HepG2 (cell line): Measurements from ENCODE around the gene LUZP2. TPM values are rescaled to one million over a fixed set of nuclear protein-coding genes. Genes with fewer than 3 reads are reported as not detected.

Source experiments
- ATAC-seq: fragments of 200-7000 bp; cut with Tn5 transposase; 3 replicates; pipeline ENCODE4 v1.9.1; 2020; ENCODE audit warnings: mild to moderate bottlenecking, moderate library complexity
- BruUV-seq: library from RNA; stranded (reverse); fragments of 400-500 nt; replicated peaks from 2 replicates; lab custom pipeline; 2021; lab: Mats Ljungman, UMichigan
- CTCF ChIA-PET: fragments of 300-600 bp; formaldehyde crosslinking; extraction: SDS; loops from one replicate; lab custom pipeline; 2021; ENCODE audit warnings: low total read pairs, inconsistent platforms, low intra/inter-chr PET ratio; lab: Yijun Ruan, JAX
- POLR2A ChIA-PET: fragments of 350-600 bp; sonication (Branson Sonifier 250); formaldehyde crosslinking; loops from one replicate; lab custom pipeline; 2020; ENCODE audit warnings: antibody characterized with exemption, inconsistent platforms; lab: Yijun Ruan, JAX
- DNase-seq: peaks from one replicate; pipeline ENCODE4 v3.0.0-alpha.2; 2015; ENCODE audit warnings: low spot score
- FAIRE-seq: peaks from 3 replicates; lab custom pipeline; 2011; peaks lifted over from hg19 to GRCh38; lab: Jason Lieb, UNC
- H2AFZ ChIP-seq: one replicate; pipeline ENCODE4 v1.6.1; 2011; ENCODE audit warnings: low read length, inconsistent platforms
- H3K27ac ChIP-seq: fragments of 300-600 bp; 3 replicates; pipeline ENCODE4 v1.8.0; 2011; ENCODE audit warnings: mixed run types, mild to moderate bottlenecking, mixed read lengths, low read length, inconsistent platforms; ENCODE audit not compliant: insufficient read depth; ENCODE audit errors: extremely low read length
- H3K27me3 ChIP-seq, 2 experiments: fragments of 200-600 bp in 1 of 2; 2 replicates in 1 of 2; 3 replicates in 1 of 2; pipeline versions ENCODE4 v1.6.0 to v1.8.0; 2011; ENCODE audit warnings: low read length in 2 of 2, mild to moderate bottlenecking in 2 of 2, moderate library complexity in 2 of 2, inconsistent platforms in 1 of 2; ENCODE audit not compliant: insufficient read depth in 2 of 2, control insufficient read depth in 1 of 2
- H3K36me3 ChIP-seq, 2 experiments: fragments of 200-600 bp in 1 of 2; replicated peaks in 1 of 2; 2 replicates in 1 of 2; 3 replicates in 1 of 2; pipeline versions ENCODE4 v1.5.1 to v1.8.0; 2011; ENCODE audit warnings: low read length in 2 of 2, inconsistent platforms in 1 of 2; ENCODE audit not compliant: insufficient read depth in 2 of 2, control insufficient read depth in 1 of 2
- H3K4me1 ChIP-seq: 2 replicates; pipeline ENCODE4 v1.5.1; 2012; ENCODE audit warnings: low read length, inconsistent platforms; ENCODE audit not compliant: insufficient read depth
- H3K4me2 ChIP-seq: 2 replicates; pipeline ENCODE4 v1.6.0; 2011; ENCODE audit warnings: low read depth, low read length, inconsistent platforms
- H3K4me3 ChIP-seq, 3 experiments: fragments of 200-600 bp in 1 of 3; sonication (generic), shearing (Covaris generic) in 1 of 3; replicated peaks in 1 of 3; 2 replicates each; pipeline ENCODE4 v1.5.1; 2011 to 2016; ENCODE audit warnings: low read length in 3 of 3, inconsistent platforms in 2 of 3, low read depth in 2 of 3, mild to moderate bottlenecking in 2 of 3, control low read depth in 1 of 3, mixed read lengths in 1 of 3; ENCODE audit not compliant: insufficient read depth in 1 of 3
- H3K79me2 ChIP-seq: one replicate; pipeline ENCODE4 v1.6.1; 2011; ENCODE audit warnings: low read length, inconsistent platforms; ENCODE audit not compliant: insufficient read depth
- H3K9ac ChIP-seq: 2 replicates; pipeline ENCODE4 v1.6.0; 2011; ENCODE audit warnings: mild to moderate bottlenecking, low read depth, low read length, inconsistent platforms; ENCODE audit not compliant: insufficient read depth
- H3K9me3 ChIP-seq: 2 replicates; pipeline ENCODE4 v1.5.1; 2012; ENCODE audit warnings: mild to moderate bottlenecking, low read length
- H4K20me1 ChIP-seq: 2 replicates; pipeline ENCODE4 v1.6.0; 2011; ENCODE audit warnings: inconsistent platforms, mild to moderate bottlenecking, low read length, moderate library complexity; ENCODE audit not compliant: insufficient read depth
- FOXC1 ChIP-seq: sonication (generic); formaldehyde crosslinking; IDR thresholded peaks from 2 replicates; pipeline ENCODE4 v1.8.0; 2022; ENCODE audit warnings: mild to moderate bottlenecking, missing genetic modification reagents, borderline replicate concordance
- GTF3A ChIP-seq: sonication (generic); formaldehyde crosslinking; conservative IDR thresholded peaks from 2 replicates; pipeline ENCODE4 v1.4.0; 2020; ENCODE audit warnings: mild to moderate bottlenecking, missing genetic modification reagents
- ISL2 ChIP-seq: sonication (generic); formaldehyde crosslinking; IDR thresholded peaks from 2 replicates; pipeline ENCODE4 v1.5.0; 2020; ENCODE audit warnings: missing genetic modification reagents
- PHF5A ChIP-seq: IDR thresholded peaks from one replicate; pipeline ENCODE4 v1.6.1; 2018; ENCODE audit warnings: low read depth, missing genetic modification reagents; ENCODE audit not compliant: unreplicated experiment
- ZFP1 ChIP-seq: IDR thresholded peaks from 2 replicates; pipeline ENCODE4 v1.6.1; 2016
- ZNF337 ChIP-seq: sonication (generic); formaldehyde crosslinking; IDR thresholded peaks from 2 replicates; pipeline ENCODE4 v1.5.1; 2020; ENCODE audit warnings: missing genetic modification reagents, low read depth, mild to moderate bottlenecking, borderline replicate concordance
- WGBS: methylation state at CpG from one replicate; pipeline ENCODE4 v1.1.6; 2017; ENCODE audit warnings: low lambda C conversion rate; 5-methylcytosine and 5-hydroxymethylcytosine counted together
- in situ Hi-C: cut with HindIII; loops from 2 replicates; pipeline ENCODE4 v1.10.0; 2017; ENCODE audit warnings: low pct_unique_long_range_greater_than_20kb; ENCODE audit not compliant: extremely low pct_ligation_motif_present
- intact Hi-C: fragments of 100-400 bp; cut with micrococcal nuclease; formaldehyde crosslinking; loops from one replicate; pipeline ENCODE4 v1.10.0; 2022; ENCODE audit not compliant: unreplicated experiment
- polyA plus RNA-seq, 8 experiments: library from polyadenylated mRNA; depleted of rRNA in 3 of 8; stranded (reverse) in 7 of 8; unstranded in 1 of 8; fragments of >200 nt; fragmentation: Illumina TruSeq in 4 of 8; extraction: Trizol in 4 of 8; gene quantifications; 2 replicates each; pipeline versions ENCODE4 v1.2.1 to v1.2.3, GENCODE V29; 2011 to 2016; ENCODE audit warnings: low read depth in 4 of 8, missing spikeins in 1 of 8, mixed read lengths in 1 of 8; ENCODE audit not compliant: insufficient read depth in 1 of 8
- total RNA-seq, 5 experiments: library from RNA; depleted of rRNA; stranded (reverse); fragments of >200 nt; fragmentation: Illumina TruSeq; extraction: Trizol; gene quantifications; 2 replicates each; pipeline ENCODE4 v1.2.3, GENCODE V29; 2016; ENCODE audit warnings: low read depth in 1 of 5
- TF ChIP-seq, protein P1 (sequence below): sonication (generic); formaldehyde crosslinking; IDR thresholded peaks from 2 replicates; pipeline ENCODE4 v1.8.1; 2023; ENCODE audit warnings: missing genetic modification reagents, mild to moderate bottlenecking, borderline replicate concordance
- TF ChIP-seq, protein P2 (sequence below): sonication (generic); formaldehyde crosslinking; IDR thresholded peaks from 2 replicates; pipeline ENCODE4 v1.4.0; 2020; ENCODE audit warnings: missing genetic modification reagents
- TF ChIP-seq, protein P3 (sequence below): sonication (generic); formaldehyde crosslinking; IDR thresholded peaks from 2 replicates; pipeline ENCODE4 v1.4.0; 2020; ENCODE audit warnings: missing genetic modification reagents, borderline replicate concordance

Gene LUZP2
- total and polyA plus RNA-seq, 2 of the 13 experiments (the other 11 are each of a cell fraction or from before 2014, with no cell fraction given) = not detected

DNA sequence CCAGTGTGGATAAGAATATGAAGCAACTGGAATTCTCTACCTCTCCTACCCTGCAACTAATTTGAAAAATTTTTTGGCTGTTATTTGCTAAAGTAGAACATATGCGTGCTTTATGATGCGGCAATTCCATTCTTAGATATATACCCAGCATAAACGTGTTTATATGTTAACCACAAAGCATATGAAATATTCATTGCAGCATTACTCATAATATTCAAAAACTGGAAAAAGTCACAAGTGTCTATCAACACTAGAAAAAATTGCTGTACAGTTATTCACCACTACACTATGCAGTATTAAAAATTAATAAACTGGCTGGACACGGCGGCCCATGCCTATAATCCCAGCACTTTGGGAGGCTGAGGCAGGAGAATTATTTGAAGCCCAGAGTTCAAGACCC is 226.4 kb downstream of the LUZP2 start:
- ATAC-seq (no peak), FAIRE-seq (no peak), DNase-seq (no peak)
- 57% methylated on average over 5 of the region's 5 CpGs for WGBS
- Histone ChIP-seq H3K79me2 (no peaks in the 10 kb centered on the region), H3K4me3 (no peak overlapping the region), H3K27ac (no peak overlapping the region), H3K36me3 (no peaks in the 10 kb centered on the region), H4K20me1 (no peaks in the 10 kb centered on the region), H3K9ac (no peak overlapping the region), H3K27me3 (no peaks in the 10 kb centered on the region), H3K9me3 (no peaks in the 10 kb centered on the region), H3K4me1 (no peaks in the 10 kb centered on the region), H2AFZ (no peak overlapping the region), H3K4me2 (no peak overlapping the region)
- TF ChIP-seq GTF3A (no peak), PHF5A (CRISPR knock-in tag) (no peak), FOXC1 (no peak), ZFP1 (CRISPR knock-in tag) (no peak), ISL2 (no peak), ZNF337 (CRISPR knock-in tag) (no peak)
- TF ChIP-seq, protein P1, sequence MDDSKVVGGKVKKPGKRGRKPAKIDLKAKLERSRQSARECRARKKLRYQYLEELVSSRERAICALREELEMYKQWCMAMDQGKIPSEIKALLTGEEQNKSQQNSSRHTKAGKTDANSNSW = no peak
- TF ChIP-seq, protein P2, sequence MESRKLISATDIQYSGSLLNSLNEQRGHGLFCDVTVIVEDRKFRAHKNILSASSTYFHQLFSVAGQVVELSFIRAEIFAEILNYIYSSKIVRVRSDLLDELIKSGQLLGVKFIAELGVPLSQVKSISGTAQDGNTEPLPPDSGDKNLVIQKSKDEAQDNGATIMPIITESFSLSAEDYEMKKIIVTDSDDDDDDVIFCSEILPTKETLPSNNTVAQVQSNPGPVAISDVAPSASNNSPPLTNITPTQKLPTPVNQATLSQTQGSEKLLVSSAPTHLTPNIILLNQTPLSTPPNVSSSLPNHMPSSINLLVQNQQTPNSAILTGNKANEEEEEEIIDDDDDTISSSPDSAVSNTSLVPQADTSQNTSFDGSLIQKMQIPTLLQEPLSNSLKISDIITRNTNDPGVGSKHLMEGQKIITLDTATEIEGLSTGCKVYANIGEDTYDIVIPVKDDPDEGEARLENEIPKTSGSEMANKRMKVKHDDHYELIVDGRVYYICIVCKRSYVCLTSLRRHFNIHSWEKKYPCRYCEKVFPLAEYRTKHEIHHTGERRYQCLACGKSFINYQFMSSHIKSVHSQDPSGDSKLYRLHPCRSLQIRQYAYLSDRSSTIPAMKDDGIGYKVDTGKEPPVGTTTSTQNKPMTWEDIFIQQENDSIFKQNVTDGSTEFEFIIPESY = no peak
- TF ChIP-seq, protein P3, sequence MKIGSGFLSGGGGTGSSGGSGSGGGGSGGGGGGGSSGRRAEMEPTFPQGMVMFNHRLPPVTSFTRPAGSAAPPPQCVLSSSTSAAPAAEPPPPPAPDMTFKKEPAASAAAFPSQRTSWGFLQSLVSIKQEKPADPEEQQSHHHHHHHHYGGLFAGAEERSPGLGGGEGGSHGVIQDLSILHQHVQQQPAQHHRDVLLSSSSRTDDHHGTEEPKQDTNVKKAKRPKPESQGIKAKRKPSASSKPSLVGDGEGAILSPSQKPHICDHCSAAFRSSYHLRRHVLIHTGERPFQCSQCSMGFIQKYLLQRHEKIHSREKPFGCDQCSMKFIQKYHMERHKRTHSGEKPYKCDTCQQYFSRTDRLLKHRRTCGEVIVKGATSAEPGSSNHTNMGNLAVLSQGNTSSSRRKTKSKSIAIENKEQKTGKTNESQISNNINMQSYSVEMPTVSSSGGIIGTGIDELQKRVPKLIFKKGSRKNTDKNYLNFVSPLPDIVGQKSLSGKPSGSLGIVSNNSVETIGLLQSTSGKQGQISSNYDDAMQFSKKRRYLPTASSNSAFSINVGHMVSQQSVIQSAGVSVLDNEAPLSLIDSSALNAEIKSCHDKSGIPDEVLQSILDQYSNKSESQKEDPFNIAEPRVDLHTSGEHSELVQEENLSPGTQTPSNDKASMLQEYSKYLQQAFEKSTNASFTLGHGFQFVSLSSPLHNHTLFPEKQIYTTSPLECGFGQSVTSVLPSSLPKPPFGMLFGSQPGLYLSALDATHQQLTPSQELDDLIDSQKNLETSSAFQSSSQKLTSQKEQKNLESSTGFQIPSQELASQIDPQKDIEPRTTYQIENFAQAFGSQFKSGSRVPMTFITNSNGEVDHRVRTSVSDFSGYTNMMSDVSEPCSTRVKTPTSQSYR = no peak
- in situ Hi-C loops = no loop called here
- POLR2A ChIA-PET = no interaction called here
- CTCF ChIA-PET = no interaction called here
- BruUV-seq = no TSS peak
- intact Hi-C loops = no loop called here
